Measurements from ENCODE around the gene FRMPD1. TPM values are rescaled to one million over a fixed set of nuclear protein-coding genes. Genes with fewer than 3 reads are reported as not detected.

Gene FRMPD1
- total and polyA plus RNA-seq, 2 donors from 2014 or later: 0.19 to 0.90 TPM

- H3K27me3 ChIP-seq (ENCODE audit: control insufficient read depth, insufficient read depth, low read length): peaks cover 5% of the 10 kb centered on the region
- TF ChIP-seq CTCF (IDR thresholded peaks at IDR 0.05; ENCODE audit: borderline replicate concordance, extremely low read depth, insufficient read depth): no peak
- no peaks in the 10 kb centered on the region for H3K36me3 ChIP-seq (ENCODE audit: control insufficient read depth in 2 of 3, insufficient read depth in 3 of 3, low read length in 3 of 3)
- no peak overlapping the region for H3K9ac ChIP-seq (ENCODE audit: low read length in 3 of 3)
- no peaks in the 10 kb centered on the region for H3K9me3 ChIP-seq (ENCODE audit: control insufficient read depth in 2 of 3, insufficient read depth in 1 of 3, low read length in 3 of 3)
- peaks cover 0 to 7% (median 6%) of the 10 kb centered on the region in 3 donors for H3K4me1 ChIP-seq (ENCODE audit: control insufficient read depth in 2 of 3, insufficient read depth in 2 of 3, low read depth in 1 of 3, low read length in 3 of 3)
- H3K4me3 ChIP-seq (ENCODE audit: low read length in 3 of 3): no peak overlapping the region
- H3K27ac ChIP-seq (ENCODE audit: low read depth in 2 of 2, low read length in 2 of 2): no peak overlapping the region
- no peak for FAIRE-seq
- no peak for DNase-seq
- intact Hi-C loops (cut with DNase I): no loop called here
These were observed 1.5 kb downstream of the FRMPD1 start for GRCh38 chr9:37652261-37652660.

GRCh38 chr9:37653385-37653784 is 2.6 kb downstream of the FRMPD1 start:
- Histone ChIP-seq H3K9ac (ENCODE audit: low read length in 3 of 3) (no peak overlapping the region), H3K27ac (ENCODE audit: low read depth in 2 of 2, low read length in 2 of 2) (no peak overlapping the region), H3K27me3 (ENCODE audit: control insufficient read depth, insufficient read depth, low read length) (peaks cover 5% of the 10 kb centered on the region), H3K4me1 (ENCODE audit: control insufficient read depth in 2 of 3, insufficient read depth in 2 of 3, low read depth in 1 of 3, low read length in 3 of 3) (peaks cover 0 to 7% (median 6%) of the 10 kb centered on the region in 3 donors), H3K4me3 (ENCODE audit: low read length in 3 of 3) (no peak overlapping the region), H3K9me3 (ENCODE audit: control insufficient read depth in 2 of 3, insufficient read depth in 1 of 3, low read length in 3 of 3) (no peaks in the 10 kb centered on the region), H3K36me3 (ENCODE audit: control insufficient read depth in 2 of 3, insufficient read depth in 3 of 3, low read length in 3 of 3) (no peaks in the 10 kb centered on the region)
- DNase-seq (no peak), FAIRE-seq (no peak)
- TF ChIP-seq CTCF (IDR thresholded peaks at IDR 0.05; ENCODE audit: borderline replicate concordance, extremely low read depth, insufficient read depth): no peak
- intact Hi-C loops (cut with DNase I): no loop called here

GRCh38 chr9:37656936-37657335 is 6.2 kb downstream of the FRMPD1 start:
- Histone ChIP-seq H3K27me3 (ENCODE audit: control insufficient read depth, insufficient read depth, low read length) (no peaks in the 10 kb centered on the region), H3K27ac (ENCODE audit: low read depth in 2 of 2, low read length in 2 of 2) (no peak overlapping the region), H3K9ac (ENCODE audit: low read length in 3 of 3) (no peak overlapping the region), H3K4me1 (ENCODE audit: control insufficient read depth in 2 of 3, insufficient read depth in 2 of 3, low read depth in 1 of 3, low read length in 3 of 3) (no peaks in the 10 kb centered on the region), H3K4me3 (ENCODE audit: low read length in 3 of 3) (no peak overlapping the region), H3K36me3 (ENCODE audit: control insufficient read depth in 2 of 3, insufficient read depth in 3 of 3, low read length in 3 of 3) (no peaks in the 10 kb centered on the region), H3K9me3 (ENCODE audit: control insufficient read depth in 2 of 3, insufficient read depth in 1 of 3, low read length in 3 of 3) (no peaks in the 10 kb centered on the region)
- FAIRE-seq (no peak), DNase-seq (no peak)
- intact Hi-C loops (cut with DNase I): no loop called here
- no peak for TF ChIP-seq CTCF (IDR thresholded peaks at IDR 0.05; ENCODE audit: borderline replicate concordance, extremely low read depth, insufficient read depth)

- Histone ChIP-seq H3K4me1 (ENCODE audit: control insufficient read depth in 2 of 3, insufficient read depth in 2 of 3, low read depth in 1 of 3, low read length in 3 of 3) (no peaks in the 10 kb centered on the region), H3K9me3 (ENCODE audit: control insufficient read depth in 2 of 3, insufficient read depth in 1 of 3, low read length in 3 of 3) (no peaks in the 10 kb centered on the region), H3K4me3 (ENCODE audit: low read length in 3 of 3) (no peak overlapping the region), H3K27ac (ENCODE audit: low read depth in 2 of 2, low read length in 2 of 2) (no peak overlapping the region), H3K27me3 (ENCODE audit: control insufficient read depth, insufficient read depth, low read length) (no peaks in the 10 kb centered on the region), H3K36me3 (ENCODE audit: control insufficient read depth in 2 of 3, insufficient read depth in 3 of 3, low read length in 3 of 3) (no peaks in the 10 kb centered on the region), H3K9ac (ENCODE audit: low read length in 3 of 3) (no peak overlapping the region)
- DNase-seq (no peak), FAIRE-seq (no peak)
- intact Hi-C loops (cut with DNase I): no loop called here
- TF ChIP-seq CTCF (IDR thresholded peaks at IDR 0.05; ENCODE audit: borderline replicate concordance, extremely low read depth, insufficient read depth): no peak
These were observed 9.9 kb downstream of the FRMPD1 start for GRCh38 chr9:37660691-37661090.

All from kidney (tissue), 14 donors.